Thyroid gland (tissue), 4 donors: ENCODE measurements around the gene LARGE2. TPM values are rescaled to one million over a fixed set of nuclear protein-coding genes. Genes with fewer than 3 reads are reported as not detected.

Experiments
- DNase-seq, 2 donors: peaks; one replicate each; pipeline ENCODE4 v3.0.0-alpha.2; 2019
- H3K27ac ChIP-seq, 3 donors: fragments of 200-600 bp; sonication (generic); 1 replicate in 2 of 3; 2 replicates in 1 of 3; pipeline ENCODE4 v1.5.1; 2016 to 2019; ENCODE audit warnings: mild to moderate bottlenecking in 1 of 3, moderate library complexity in 1 of 3
- H3K27me3 ChIP-seq: fragments of 200-600 bp; sonication (generic); one replicate; pipeline ENCODE4 v1.5.1; 2019
- H3K36me3 ChIP-seq, 2 donors: fragments of 200-600 bp; sonication (generic); one replicate each; pipeline ENCODE4 v1.5.1; 2016 to 2019
- H3K4me1 ChIP-seq, 2 donors: fragments of 200-600 bp; sonication (generic); one replicate each; pipeline ENCODE4 v1.5.1; 2017 to 2019
- H3K4me3 ChIP-seq, 3 donors: fragments of 200-600 bp; sonication (generic); replicated peaks in 1 of 3; 1 replicate in 2 of 3; 2 replicates in 1 of 3; pipeline ENCODE4 v1.5.1; 2016; ENCODE audit warnings: mild to moderate bottlenecking in 1 of 3
- H3K9me3 ChIP-seq: fragments of 200-600 bp; sonication (generic); one replicate; pipeline ENCODE4 v1.5.1; 2017
- POLR2A ChIP-seq, 2 donors: fragments of 450-650 bp; IDR thresholded peaks; one replicate each; pipeline ENCODE4 v1.6.1; 2017; ENCODE audit warnings: antibody characterized with exemption in 2 of 2, mild to moderate bottlenecking in 2 of 2, moderate library complexity in 1 of 2
- WGBS, 2 donors: methylation state at CpG; one replicate each; pipeline ENCODE4 v1.1.5; 2017; 5-methylcytosine and 5-hydroxymethylcytosine counted together
- intact Hi-C: fragments of 100-400 bp; cut with DNase I; formaldehyde crosslinking; loops from one replicate; pipeline ENCODE4 v1.15.1; 2023
- total RNA-seq, 4 donors: library from RNA; depleted of rRNA; stranded (reverse); fragments of >200 nt; gene quantifications; one replicate each; pipeline ENCODE4 v1.2.3, GENCODE V29; 2016
- TF ChIP-seq, protein P1 (sequence below), 6 experiments: fragments of 200-600 bp in 3 of 6; fragments of 450-650 bp in 3 of 6; sonication (generic) in 3 of 6; IDR thresholded peaks; one replicate each; pipeline ENCODE4 v1.5.1; 2016 to 2019; ENCODE audit warnings: antibody characterized with exemption in 6 of 6, mild to moderate bottlenecking in 2 of 6, inconsistent platforms in 1 of 6, moderate library complexity in 1 of 6

LARGE2 gene
- total RNA-seq, 4 donors from 2014 or later = 11.2 to 19.0 (median 14.1) TPM

GRCh38 chr11:45945397-45945999 is 23.0 kb downstream of the LARGE2 start:
- no peaks in the 10 kb centered on the region for H3K27me3 ChIP-seq
- no peak overlapping the region for H3K4me3 ChIP-seq
- H3K9me3 ChIP-seq = no peaks in the 10 kb centered on the region
- peaks cover 26 to 35% of the 10 kb centered on the region in 2 donors for H3K36me3 ChIP-seq
- intact Hi-C loops = no loop called here
- WGBS, 2 donors = 97 to 100% methylated on average over 3 of the region's 3 CpGs
- no peak for DNase-seq
- no peaks in the 10 kb centered on the region for H3K4me1 ChIP-seq
- no peak overlapping the region for H3K27ac ChIP-seq
- TF ChIP-seq, protein P1, sequence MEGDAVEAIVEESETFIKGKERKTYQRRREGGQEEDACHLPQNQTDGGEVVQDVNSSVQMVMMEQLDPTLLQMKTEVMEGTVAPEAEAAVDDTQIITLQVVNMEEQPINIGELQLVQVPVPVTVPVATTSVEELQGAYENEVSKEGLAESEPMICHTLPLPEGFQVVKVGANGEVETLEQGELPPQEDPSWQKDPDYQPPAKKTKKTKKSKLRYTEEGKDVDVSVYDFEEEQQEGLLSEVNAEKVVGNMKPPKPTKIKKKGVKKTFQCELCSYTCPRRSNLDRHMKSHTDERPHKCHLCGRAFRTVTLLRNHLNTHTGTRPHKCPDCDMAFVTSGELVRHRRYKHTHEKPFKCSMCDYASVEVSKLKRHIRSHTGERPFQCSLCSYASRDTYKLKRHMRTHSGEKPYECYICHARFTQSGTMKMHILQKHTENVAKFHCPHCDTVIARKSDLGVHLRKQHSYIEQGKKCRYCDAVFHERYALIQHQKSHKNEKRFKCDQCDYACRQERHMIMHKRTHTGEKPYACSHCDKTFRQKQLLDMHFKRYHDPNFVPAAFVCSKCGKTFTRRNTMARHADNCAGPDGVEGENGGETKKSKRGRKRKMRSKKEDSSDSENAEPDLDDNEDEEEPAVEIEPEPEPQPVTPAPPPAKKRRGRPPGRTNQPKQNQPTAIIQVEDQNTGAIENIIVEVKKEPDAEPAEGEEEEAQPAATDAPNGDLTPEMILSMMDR (IDR thresholded peaks at IDR 0.05) = no peak

- TF ChIP-seq, protein P1 (IDR thresholded peaks at IDR 0.05) = no peak
- TF ChIP-seq POLR2A (IDR thresholded peaks at IDR 0.05) = no peak
- peaks cover 32 to 35% of the 10 kb centered on the region in 2 donors for H3K36me3 ChIP-seq
- no peaks in the 10 kb centered on the region for H3K9me3 ChIP-seq
- H3K4me1 ChIP-seq = no peaks in the 10 kb centered on the region
- WGBS, 2 donors = 92 to 96% methylated on average over 1 of the region's 1 CpG
- H3K27ac ChIP-seq = no peak overlapping the region
- H3K27me3 ChIP-seq = no peaks in the 10 kb centered on the region
- intact Hi-C loops = no loop called here
- H3K4me3 ChIP-seq = no peak overlapping the region
- no peak for DNase-seq
These were observed 25.4 kb downstream of the LARGE2 start for GRCh38 chr11:45947885-45948284.

DNA sequence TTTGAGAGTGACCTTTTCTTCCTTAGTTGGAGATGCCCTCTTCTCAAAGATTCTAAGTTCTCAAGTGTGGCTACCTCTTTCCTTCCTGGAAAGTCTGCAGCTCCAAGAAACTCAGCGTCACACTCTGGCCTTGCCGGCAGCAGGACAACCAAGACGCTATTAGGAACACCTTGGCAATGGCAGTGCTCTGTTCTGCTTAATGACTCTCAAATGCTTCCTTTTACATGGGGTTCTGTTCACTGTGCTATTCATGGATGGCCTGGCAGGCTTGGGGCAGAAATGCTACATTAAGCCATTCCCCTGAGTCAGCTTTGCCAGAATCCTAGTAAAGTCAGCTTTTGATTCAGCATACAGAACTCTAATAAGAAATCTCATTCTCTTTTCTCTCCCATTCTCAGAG is 25.9 kb downstream of the LARGE2 start:
- peak; percentile 32 to 44 for DNase-seq
- Histone ChIP-seq H3K4me3 (no peak overlapping the region), H3K4me1 (no peaks in the 10 kb centered on the region), H3K27ac (no peak overlapping the region), H3K27me3 (no peaks in the 10 kb centered on the region), H3K9me3 (no peaks in the 10 kb centered on the region), H3K36me3 (peaks cover 33 to 35% of the 10 kb centered on the region in 2 donors)
- 86 to 91% methylated on average over 3 of the region's 3 CpGs for WGBS, 2 donors
- intact Hi-C loops = no loop called here
- TF ChIP-seq, protein P1 (IDR thresholded peaks at IDR 0.05) = no peak
- TF ChIP-seq POLR2A (IDR thresholded peaks at IDR 0.05) = no peak

GRCh38 chr11:45949992-45950407 is 27.5 kb downstream of the LARGE2 start:
- intact Hi-C loops = loop anchor here (10.0 kb wide), 1 partner anchor 55 kb away; no protein-coding TSS in a partner anchor
- no peak for DNase-seq
- H3K36me3 ChIP-seq = peaks cover 27 to 29% of the 10 kb centered on the region in 2 donors
- H3K4me3 ChIP-seq = no peak overlapping the region
- H3K9me3 ChIP-seq = no peaks in the 10 kb centered on the region
- TF ChIP-seq POLR2A (IDR thresholded peaks at IDR 0.05) = no peak
- TF ChIP-seq, protein P1 (IDR thresholded peaks at IDR 0.05) = no peak
- WGBS, 2 donors = 77 to 100% methylated on average over 1 of the region's 1 CpG
- H3K27ac ChIP-seq = no peak overlapping the region
- H3K4me1 ChIP-seq = no peaks in the 10 kb centered on the region
- H3K27me3 ChIP-seq = no peaks in the 10 kb centered on the region

GRCh38 chr11:45959851-45960250 is 37.4 kb downstream of the LARGE2 start:
- Histone ChIP-seq H3K27me3 (no peaks in the 10 kb centered on the region), H3K27ac (no peak overlapping the region), H3K9me3 (no peaks in the 10 kb centered on the region), H3K4me3 (no peak overlapping the region), H3K4me1 (no peaks in the 10 kb centered on the region), H3K36me3 (peaks cover 0 to 3% of the 10 kb centered on the region in 2 donors)
- no peak for DNase-seq
- TF ChIP-seq, protein P1 (IDR thresholded peaks at IDR 0.05) = no peak
- TF ChIP-seq POLR2A (IDR thresholded peaks at IDR 0.05) = no peak
- WGBS, 2 donors = 85 to 87% methylated on average over 1 of the region's 1 CpG
- intact Hi-C loops = loop anchor here (10.0 kb wide), 2 partner anchors 45 to 165 kb away; partner anchors contain the start of gene PHF21A
